CD4-positive, alpha-beta T cell treated with Interleukin-6 at 100 ng/mL for 8 hours (primary cell): ENCODE data around the gene HPSE2.
"Not testable (repeated sequence)": the region's sequence is repeated elsewhere in the genome, so short reads cannot be mapped to it uniquely, and the experiment has no call there.

Experiments used
- DNase-seq: peaks from one replicate; pipeline ENCODE4 v3.0.0-alpha.2; 2020; ENCODE audit warnings: mixed read lengths, low spot score

The HPSE2 gene

GRCh38 chr10:99005254-99005653 is 230.4 kb downstream of the HPSE2 start:
- DNase-seq, result no peak

DNA sequence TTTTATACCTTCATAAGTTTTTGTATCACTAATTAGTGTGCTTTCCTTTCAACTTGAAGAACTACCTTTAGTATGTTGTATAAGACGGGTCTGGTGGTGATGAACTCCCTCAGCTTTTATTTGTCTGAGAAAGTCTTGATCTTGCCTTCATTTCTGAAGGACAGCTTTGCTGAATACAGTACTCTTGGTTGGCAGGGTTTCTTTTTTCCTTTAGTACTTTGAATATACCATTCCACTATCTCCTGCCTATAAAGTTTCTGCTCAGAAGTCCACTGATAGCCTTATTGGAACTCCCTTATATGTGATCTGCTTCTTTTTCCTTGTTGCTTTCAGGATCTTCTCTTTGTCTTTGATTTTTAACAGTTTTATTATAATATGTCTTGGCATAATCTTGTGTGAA is 230.9 kb downstream of the HPSE2 start:
- DNase-seq, result no peak

- no peak for DNase-seq
Observed at GRCh38 chr10:99002392-99002791, 233.3 kb downstream of the HPSE2 start.

DNA sequence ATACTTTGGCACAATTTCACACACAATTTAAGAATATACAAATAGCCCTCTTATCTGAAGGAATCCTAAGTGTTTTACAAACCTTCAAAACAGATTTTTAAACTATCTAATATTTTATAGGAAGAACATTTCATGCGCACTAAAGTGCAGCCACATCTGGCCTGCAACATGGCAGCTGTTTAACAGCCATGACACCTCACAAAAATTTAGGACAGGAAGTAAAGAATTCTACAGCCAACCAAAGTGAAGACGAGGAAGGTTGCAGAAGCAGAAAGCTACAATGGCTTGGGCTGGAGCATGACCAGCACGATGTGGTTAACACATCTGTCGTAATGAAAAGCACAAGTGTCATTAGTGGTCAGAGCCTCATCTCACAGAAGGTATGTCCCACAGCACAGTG is 238.1 kb downstream of the HPSE2 start:
- DNase-seq, result no peak

DNA sequence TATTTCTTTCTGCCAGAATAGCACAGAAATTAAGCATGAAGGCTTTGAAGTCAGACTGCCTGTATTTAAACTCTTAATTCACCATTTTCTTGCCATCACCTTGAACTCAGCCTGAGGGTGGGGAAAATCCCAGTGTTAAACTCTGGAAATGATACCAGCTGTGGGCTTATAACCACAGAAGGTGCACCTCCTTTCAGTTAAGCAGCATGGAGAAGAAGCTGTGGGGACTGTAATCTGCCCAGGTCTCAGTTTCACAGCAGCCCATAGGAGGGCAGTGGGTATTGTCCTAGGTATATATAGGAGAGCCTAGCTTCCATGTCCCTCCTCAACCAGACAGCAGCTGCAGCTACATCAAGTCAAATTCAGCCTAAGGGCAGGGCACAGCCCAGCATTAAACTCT is 241.6 kb downstream of the HPSE2 start:
- DNase-seq, result no peak

DNA sequence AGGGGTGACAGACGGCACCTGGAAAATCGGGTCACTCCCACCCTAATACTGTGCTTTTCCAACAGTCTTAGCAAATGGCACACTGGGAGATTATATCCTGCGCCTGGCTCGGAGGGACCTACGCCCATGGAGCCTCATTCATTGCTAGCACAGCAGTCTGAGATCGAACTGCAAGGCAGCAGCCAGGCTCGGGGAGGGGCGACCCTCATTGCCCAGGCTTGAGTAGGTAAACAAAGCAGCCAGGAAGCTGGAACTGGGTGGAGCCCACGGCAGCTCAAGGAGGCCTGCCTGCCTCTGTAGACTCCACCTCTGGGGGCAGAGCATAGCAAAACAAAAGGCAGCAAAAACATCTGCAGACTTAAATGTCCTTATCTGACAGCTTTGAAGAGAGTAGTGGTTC is 251.9 kb downstream of the HPSE2 start:
- DNase-seq, result not testable (repeated sequence)

DNA sequence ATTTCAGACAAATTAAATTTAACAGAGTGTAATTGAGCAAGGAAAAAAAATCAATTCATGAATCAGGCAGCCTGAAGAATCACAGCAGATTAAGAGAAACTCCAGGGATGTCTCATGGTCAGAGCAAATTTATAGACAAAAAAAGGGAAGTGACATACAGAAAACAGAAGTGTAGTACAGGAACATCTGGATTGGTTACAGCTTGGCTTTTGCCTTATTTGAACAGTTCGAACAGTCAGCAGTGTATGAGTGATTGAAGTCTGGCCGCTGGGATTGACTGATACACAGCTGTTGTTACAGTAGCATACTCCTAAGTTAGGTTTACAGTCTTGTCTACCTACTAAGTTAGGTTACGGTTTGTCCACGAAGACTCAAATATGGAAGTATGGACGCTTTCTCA is 255.3 kb downstream of the HPSE2 start:
- DNase-seq, result no peak

GRCh38 chr10:98971464-98971863 is 264.2 kb downstream of the HPSE2 start:
- no peak for DNase-seq

- no peak for DNase-seq
Observed at GRCh38 chr10:98967601-98968000, 268.1 kb downstream of the HPSE2 start.

DNA sequence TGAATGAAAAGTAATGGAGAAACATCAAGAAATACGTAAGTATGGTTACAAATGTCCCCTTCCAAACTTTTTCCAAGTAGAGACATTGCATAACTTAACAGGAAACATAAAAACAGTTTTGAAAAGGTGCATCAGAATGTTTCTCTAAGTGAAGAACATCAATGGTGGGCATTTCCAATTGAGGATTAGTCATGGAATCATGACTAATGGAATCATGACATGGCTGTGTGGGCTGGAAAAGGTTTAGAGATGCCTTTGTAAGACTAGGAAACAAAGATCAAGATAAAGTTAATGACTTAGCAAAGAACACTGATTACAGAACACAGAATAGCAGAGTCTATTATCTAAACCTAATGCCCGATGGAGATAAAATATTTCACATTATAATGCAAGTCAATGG is 272.0 kb downstream of the HPSE2 start:
- no peak for DNase-seq

DNA sequence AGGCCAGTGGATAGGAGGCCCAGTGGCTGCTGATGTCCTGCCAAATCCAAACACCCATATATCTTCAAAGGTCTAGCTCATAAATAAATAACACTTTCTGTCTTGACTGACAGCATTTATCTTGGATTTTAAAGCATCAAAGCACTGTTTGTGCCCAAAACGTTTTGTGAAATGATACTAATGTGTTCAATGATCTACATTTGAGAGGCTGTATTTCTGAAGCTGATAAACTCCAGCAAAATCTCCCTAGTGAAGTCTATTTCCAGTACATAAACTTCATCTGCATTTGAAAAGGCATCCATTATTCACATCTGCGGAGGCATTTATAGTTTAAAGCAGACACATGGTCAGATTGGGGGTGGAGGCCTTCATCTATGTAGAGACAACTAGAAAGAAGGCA is 276.3 kb downstream of the HPSE2 start:
- no peak for DNase-seq

DNA sequence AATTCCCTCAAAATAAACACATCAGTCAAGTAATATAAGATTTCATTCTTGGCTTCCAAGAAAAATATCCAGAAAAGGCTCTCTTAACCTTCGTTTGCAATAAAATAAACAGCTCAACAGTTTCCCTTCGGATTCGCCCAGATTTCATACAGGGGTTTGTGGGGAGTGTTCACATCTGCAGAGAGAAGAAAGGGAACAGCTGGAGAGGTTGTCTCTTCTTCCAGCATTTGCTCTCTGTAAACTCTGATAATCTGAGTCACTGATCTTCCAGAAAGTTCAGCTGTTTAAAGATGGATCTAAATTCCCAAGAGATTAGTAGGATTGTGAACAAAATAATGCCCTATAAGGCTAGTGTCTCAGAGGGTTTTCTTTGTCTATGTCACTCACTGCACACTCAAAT is 277.9 kb downstream of the HPSE2 start:
- DNase-seq, result no peak

GRCh38 chr10:98956576-98957260 is 278.9 kb downstream of the HPSE2 start:
- no peak for DNase-seq

- no peak for DNase-seq
Observed at GRCh38 chr10:98953251-98953650, 282.4 kb downstream of the HPSE2 start.

- DNase-seq, result no peak
Observed at GRCh38 chr10:98951269-98952000, 284.2 kb downstream of the HPSE2 start.

GRCh38 chr10:98950106-98950505 is 285.5 kb downstream of the HPSE2 start:
- no peak for DNase-seq

DNA sequence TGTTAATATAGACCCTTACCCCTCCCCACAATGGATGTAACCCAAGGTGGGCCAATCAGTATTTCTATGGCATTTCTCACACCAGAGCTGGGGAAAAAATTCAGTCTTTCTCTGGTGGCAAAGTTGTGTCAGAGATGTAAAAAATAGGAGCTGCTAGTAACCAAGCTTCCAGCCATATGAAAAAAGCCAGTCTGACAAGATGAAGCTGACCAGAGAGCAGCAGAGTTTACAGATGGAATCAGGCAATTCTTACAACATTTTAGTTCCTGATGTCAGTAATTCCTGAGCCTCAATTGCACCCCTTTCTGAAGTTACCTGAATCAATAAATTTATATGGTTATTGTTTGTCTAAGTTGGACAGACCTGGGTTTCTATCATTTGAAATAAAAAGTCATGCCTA is 286.3 kb downstream of the HPSE2 start:
- DNase-seq, result no peak

DNA sequence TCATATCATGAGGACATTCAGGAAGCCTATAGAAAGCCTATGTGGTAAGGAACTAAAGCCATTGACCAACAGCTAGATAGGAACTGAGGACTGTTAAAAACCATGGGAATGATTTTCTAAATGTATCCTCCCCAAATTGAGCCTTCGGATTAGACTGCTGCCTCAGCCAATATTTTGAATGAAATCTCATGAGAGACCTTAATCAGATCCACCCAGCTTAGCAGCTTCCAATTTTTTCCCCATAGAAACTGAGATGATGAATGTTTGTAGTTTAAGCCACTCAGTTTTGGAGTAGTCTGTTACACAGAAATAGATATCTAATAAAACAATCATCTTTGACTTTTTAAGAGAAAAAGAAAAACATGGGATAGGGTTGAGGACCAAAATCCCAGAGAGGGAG is 292.0 kb downstream of the HPSE2 start:
- DNase-seq, result no peak

DNA sequence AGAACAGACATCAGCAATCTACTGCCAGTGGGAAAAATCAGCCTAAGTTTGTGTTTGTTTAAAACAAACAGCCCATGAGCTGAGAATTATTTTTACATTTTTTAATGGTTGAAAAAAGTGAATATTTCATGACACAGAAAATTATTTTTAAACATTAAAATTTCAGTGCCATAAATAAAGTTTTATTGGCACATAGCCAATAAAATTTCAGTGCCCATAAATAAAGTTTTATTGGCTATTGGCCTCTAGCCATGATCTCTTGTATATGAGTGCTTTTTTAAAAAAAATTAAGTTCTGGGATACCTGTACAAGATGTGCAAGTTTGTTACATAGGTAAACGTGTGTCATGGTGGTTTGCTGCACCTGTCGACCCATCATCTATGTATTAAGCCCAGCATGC is 305.9 kb downstream of the HPSE2 start:
- DNase-seq, result no peak

GRCh38 chr10:98925651-98926050 is 310.0 kb downstream of the HPSE2 start:
- no peak for DNase-seq

DNA sequence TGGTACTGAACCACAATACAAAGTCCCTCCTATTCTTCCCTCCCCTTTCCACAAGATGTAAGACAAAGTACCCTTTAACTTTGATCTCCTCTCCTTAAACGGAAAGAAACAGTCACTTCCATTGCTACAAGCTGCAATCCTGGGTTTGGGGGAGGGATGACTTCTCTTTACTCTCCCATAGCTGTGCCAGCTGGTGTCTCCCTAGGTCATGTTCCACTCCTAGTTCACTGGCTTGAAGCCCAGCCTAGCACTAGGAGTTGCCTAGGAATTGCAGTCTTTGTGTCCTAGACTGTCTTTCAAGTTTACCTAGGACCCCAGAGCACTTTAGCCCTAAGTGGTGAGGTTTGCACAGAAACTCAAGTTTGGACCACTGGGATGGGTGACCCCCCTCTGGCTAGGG is 311.1 kb downstream of the HPSE2 start:
- DNase-seq, result no peak

GRCh38 chr10:98921316-98921715 is 314.3 kb downstream of the HPSE2 start:
- DNase-seq, result no peak

DNA sequence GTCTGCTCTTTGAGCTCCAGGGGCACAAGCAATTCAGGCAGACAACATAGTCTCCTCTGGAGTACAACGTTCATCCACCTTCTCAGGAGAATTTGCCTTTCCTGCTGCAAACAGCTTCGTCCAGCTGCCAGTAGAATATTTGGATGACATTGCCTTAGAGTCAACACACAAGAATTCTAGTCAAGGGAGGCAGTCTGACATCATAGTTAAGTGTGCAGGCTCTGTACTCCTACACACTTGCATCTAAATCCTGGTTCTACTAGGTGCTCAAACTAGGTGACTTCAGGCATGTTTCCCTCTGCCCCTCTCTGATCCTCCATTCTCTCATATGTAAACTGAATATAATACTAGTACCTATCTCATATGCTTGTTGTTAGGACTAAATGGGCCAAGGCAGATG is 314.8 kb downstream of the HPSE2 start:
- no peak for DNase-seq

DNA sequence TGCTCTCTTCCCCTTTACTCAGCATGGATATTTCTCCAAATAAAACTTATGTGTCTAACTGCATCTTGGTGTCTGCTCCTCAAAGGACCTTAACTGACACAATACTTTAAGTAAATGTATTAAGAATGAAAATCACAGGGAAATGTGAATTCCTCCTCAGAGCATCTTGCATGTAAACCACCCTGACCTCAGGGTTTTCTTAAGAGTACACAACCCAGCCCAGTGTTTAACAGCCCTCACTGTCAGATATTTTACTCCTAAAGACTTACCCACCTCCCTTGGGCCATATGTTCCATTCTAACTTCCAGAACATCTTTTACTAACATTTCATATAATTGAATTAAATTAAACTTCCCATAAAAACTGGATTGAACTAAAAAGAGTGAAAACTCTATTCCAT is 315.3 kb downstream of the HPSE2 start:
- DNase-seq, result no peak
